ENCODE data around the gene TYK2.

The TYK2 gene

DNA sequence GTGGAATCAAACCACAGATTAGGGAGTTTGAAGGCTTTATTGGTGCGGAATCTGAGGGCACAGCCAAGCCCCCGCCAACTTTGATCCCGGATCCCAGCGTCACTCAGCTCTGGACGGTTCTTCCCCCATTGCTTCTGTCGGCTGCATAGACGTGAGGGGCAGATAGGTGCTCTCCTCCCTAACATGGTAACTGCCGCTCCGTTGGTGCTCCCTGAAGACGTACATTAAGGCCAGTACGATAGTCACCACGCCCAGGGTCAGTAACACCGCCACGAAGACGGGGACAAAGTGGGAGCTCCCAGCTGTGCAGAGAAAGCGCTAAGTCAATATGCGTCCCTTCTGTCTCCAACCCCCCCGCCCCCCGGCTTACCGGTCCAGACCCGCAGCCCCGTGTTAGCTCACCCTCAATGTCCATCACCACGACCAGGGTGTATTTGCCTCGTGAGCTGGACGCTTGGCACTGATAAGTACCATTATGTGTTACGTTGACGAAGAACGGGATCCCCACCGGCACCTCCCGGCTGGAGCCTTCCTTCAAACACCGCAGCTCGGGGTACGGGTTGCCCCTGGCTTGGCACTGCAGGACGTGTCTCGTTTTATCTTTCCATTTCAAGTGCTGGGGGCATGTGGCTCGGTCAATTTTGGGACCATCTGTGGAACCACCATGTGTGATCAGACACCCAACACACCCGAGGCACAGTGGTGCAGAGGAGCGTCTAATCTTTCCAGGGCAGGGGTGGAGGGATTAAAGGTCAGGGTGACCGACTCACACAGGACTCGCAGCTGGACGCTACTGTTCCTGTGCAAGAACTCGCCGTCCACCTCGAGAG, 46.4 kb downstream of the TYK2 start:
- DNase-seq (ENCODE audit: low read depth): no peak

DNA sequence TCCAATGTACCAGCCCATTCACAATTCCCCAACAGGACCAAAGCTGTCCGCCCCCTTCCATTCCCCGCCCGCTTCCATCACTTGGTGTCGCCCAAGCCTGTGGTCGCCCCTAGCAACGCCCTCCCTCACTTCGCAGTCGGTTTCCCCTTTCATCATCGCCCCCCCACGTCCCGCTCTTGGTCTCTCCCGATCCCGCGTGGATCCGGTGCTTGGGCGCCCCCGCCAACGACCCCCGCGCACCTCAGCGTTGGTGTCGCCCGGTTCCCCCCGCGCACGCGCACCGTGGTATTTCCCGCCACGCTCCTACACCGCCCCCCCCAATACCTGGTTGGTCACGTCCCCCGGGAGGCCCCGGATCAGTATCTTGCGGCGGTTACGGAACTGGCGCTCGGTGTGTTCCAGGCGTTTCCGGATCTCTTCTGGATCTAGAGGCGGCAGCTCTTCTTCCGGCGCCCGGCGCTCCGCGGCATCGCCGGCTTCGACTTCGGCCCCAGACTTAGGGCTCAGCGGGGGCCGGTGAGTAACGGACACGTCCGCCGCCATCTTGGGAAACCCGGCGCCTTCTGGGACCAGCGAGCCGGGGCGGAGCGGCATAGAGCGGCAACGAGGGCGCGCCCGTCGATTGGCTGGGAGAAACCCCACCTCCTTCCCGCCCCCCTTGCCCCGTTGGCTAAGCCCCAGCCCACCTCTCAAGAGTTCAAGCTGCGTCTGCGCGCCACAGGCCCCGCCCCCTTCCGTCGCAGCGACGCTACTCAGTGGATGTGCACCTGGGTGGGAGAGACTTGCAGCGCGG, 47.2 kb downstream of the TYK2 start, which contains the start of gene RAVER1:
TSS of gene RAVER1 (minus strand) at position 565 of the 793 bp plus-strand sequence. CDS start at position 543, 22 bp downstream.
- DNase-seq (ENCODE audit: low read depth): peak; percentile 97

- DNase-seq (ENCODE audit: low read depth): no peak
Measured at GRCh38 chr19:10332158-10332964, 48.0 kb downstream of the TYK2 start.

DNA sequence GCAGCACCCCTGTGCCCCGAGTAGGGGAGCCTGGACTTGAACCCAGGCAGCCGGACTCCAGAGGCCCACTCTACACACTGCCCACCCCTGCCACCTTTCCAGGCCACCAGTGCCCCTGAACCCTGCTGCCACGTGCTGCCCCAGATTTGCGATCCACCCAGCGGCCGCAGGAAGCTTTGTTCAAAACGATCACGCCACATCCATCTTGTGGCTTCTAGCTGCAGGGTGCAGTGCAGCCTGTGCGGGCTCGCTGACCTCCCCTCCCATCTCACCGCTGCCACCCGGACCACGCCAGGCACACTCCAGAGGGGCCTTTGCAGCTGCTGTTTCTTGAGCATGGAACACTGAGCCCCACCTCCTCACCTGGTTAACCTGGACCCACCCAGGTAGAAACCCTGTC, 50.8 kb downstream of the TYK2 start:
- DNase-seq (ENCODE audit: low read depth): no peak

DNA sequence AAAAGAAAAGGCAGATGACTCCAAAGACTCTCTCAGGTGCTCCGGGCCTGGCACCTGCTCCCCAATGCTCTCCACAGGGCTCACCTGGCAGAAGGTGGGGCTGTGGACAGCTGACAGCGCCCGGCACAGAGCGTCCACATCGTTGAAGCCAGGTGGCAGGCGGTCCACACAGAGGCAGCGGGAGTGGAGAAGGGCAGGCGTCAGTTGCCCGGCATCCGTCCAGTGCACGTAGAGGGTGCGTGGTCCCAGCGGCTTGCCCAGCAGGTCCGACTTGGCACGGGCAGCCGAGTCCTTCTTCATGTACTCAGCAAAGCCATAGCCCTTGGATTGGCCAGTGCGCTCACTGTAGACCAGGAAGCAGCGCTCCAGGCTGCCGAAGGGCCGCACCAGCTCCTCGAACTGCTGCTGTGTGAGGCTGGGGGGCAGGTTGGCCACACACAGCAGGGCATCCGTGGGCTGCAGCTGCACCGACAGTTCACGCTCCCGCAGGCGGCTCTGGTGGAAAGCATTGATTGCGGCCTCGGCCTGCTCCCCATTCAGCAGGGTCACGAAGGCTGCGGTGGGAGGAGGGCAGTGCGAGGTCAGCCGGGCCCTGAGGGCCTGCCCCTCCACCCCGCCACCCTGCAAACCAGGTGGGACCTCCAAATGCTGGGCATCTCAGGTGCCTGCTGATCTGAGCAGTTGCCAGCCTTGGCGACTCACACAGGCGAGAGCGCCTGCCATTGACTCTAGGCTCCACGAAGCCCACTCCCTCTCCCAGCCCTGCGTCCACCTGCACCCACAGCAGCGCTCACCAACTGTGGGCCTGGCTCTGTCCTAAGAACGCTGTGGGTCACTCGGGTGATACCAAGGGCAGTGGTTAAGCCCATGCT, 51.6 kb downstream of the TYK2 start:
- DNase-seq (ENCODE audit: low read depth): no peak

- no peak for DNase-seq (ENCODE audit: low read depth)
Measured at GRCh38 chr19:10327793-10328192, 52.6 kb downstream of the TYK2 start.

DNA sequence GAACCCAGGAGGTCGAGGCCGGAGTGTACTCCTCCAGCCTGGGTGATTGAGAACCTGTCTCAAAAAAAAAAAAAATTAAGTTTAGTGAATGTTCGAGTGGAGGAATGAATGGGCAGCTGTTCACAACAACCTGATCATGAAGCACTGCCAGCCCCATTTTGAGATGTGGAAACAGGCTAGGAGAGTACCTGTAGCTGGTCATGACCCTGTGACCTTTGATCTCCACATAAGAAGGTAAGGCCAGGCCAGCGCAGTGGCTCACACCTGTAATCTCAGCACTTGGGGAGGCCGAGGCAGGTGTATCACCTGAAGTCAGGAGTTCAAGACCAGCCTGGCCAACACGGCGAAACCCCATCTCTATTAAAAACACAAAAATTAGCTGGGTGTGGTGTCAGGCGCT, 54.6 kb downstream of the TYK2 start:
- DNase-seq (ENCODE audit: low read depth): no peak

DNA sequence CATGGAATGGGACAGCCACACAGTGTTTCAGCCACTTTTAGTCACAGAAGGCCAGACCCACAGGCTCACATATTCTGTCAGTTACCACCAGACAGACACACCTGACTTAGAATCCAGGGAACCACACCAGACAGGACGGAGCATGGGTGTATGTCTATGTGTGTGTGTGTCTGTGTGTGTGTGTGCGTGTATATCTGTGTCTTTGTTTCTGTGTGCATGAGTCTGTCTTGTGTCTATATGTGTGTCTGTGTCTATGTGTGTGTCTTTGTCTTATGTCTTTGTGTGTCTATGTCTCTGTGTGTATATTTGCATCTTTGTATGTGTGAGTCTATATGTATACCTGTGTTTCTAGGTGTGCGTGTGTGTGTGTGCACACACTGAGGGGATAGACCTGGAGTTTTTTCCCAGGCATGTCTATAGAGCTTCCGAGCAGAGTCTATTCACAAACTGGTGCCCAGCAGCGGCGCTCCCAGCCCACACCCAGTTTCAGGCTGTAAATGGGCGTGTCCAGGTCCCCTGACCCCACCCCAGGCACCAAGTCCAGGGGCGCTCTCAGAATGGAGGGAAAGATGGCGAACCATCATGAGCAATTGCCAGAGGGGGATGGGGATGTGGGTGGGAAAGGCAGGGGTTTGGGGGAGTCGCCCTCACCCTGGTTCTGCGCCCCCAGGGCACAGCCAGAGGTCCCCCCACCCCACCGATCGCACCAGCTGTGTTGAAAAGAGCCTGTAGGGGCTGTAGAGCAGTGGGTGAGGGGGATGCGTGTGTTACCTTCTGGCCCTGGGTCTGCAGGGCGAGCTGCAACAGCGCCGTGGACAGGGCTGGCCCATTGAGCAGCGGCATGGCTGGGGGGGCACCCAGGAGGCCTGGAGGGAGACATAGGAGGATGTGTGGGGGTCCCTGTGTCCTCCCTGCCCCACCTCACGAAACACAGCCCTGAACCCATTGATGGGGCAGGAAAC, 58.2 kb downstream of the TYK2 start:
- DNase-seq (ENCODE audit: low read depth): no peak

DNA sequence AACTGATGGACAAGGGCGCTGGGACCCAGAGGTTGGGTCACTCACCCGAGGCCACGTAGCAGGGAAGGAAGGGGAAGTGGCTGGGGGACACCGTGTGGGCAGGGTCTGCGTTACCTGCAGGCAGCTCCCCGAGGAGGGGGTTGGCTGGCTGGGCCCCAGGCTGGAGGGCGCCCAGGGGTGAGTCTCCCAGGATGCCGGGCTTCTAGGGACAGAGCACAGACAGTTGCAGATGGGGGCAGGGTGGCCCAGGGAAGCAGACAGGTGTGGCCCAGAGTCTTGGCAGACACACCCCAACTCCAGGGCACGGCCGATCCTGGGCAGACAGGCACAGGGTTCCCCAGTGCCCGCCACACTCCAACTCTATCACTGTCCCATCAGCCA, 59.0 kb downstream of the TYK2 start:
- DNase-seq (ENCODE audit: low read depth): no peak

DNA sequence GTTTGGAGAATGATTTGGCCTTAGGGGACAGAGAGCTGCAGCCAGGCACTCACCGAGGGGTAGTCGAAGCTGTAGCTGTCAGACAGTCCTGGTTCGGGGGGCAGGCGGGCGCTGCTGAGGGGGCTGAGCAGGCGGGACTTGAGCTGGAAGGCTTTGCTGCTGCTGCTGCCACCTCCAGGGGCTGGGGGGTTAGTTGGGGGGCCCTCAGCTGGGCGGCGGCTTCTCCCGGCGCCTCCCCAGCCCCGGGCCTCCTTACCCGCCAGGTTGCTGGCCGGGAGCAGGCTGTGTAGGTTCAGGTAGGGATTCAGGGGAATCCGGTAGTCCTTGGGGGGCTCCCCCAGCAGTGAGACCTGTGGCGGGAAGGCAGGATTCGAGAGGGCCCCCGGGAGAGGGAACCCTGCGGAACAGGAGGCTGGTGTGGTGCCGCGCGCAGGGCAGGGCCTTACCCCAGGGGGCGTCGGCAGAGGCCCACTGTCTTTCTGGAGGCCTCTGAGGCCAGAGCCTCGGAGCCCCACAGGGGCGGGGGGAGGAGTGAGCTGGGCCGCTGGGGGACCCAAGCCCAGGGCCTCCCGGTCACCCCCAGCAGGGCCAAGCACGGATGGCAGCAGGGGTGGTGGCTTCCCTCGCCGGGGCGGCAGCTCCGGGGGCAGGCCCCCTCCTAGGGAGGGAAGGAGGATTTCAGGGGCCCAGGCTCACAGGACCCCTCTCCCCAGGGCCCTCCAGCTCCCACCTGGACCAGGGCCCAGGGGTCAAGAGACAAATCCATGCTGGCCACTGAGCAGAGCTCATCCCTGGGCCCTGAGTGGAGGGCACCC, 59.6 kb downstream of the TYK2 start:
- DNase-seq (ENCODE audit: low read depth): no peak

DNA sequence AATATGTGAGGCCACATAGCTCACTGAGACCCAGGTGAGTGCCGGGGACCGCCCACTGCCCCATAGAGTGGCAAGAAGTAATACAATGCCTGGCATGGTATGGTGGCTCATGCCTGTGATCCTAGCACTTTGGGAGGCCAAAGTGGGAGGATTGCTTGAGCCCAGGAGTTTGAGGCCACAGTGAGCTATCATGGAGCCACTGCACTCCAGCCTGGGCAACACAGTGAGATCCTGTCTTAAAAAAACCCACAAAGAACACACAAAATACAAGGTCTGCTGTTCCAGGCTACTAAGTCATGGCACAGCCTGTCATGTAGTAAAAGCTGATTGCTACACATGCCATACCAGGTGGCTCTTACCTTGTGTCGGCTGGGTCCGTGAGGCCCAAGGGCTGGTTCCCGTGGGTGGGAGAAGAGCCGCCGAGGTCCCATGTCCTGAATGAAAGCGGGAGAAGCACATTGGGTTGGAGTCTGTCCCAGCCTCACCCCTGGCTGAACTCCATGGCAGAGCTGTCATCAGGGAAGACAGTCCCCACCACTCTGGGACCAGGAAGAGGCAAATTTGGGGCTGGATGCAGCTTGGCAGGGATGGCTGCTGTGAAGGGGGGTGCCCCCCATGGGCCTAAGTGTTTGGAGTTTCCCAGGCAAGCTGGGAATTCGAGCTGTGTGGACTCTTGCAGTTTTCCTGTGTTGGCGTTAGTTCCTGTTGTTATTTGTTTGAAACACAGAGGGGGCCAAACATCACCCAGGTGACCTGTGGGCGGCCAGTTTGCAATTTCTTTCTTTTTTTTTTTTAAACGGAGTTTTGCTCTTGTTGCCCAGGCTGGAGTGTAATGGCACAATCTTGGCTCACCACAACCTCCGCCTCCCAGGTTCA, 61.3 kb downstream of the TYK2 start:
- DNase-seq (ENCODE audit: low read depth): no peak

- no peak for DNase-seq (ENCODE audit: low read depth)
Measured at GRCh38 chr19:10317857-10318462, 62.4 kb downstream of the TYK2 start.

- DNase-seq (ENCODE audit: low read depth): no peak
Measured at GRCh38 chr19:10317045-10317856, 63.1 kb downstream of the TYK2 start.

DNA sequence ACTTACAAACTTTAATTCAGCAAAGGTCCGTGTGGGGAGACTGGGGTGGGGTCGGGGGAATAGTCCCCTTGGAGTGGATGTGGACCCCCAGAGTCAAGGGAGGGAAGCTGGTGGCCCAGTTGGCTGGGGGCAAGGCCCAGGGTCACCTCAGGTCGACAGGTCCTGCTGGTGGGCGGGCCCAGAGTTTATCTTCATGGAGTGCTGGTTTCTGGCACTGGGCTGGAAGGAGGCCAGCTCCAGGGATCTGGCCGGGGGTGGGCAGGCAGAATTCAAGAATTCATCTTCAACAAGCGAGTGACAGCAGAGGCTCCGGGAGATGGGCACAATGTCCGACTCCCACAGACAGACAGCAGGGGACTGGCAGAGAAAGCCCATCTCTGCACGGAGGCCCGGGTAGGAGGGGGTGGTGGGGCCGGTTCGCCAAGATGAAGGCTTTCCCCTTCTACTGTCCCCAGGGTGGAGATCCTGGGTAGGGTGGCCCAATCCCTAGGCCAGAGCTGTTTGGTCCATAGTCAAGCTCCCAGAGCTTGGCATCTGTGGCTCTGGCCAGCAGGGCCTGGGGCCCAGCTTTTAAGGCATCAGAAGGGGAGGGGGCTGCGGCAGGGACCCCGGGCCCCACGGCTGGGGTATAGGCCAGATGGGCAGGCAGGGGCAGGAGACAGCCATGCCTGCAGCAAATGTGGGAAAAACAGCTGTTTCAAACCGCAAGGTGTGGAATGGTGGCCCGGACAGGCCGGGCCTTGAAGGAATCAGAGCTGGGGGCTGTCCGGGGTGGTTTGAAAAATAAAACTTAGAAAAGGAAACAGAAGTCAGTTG, 63.9 kb downstream of the TYK2 start:
- DNase-seq (ENCODE audit: low read depth): no peak

GRCh38 chr19:10315335-10316214, 64.8 kb downstream of the TYK2 start, which contains the start of gene FDX2:
TSS of gene FDX2 (minus strand) at chr19:10316015. CDS start at chr19:10315996, 19 bp downstream.
- DNase-seq (ENCODE audit: low read depth): peak; percentile 85
